Type B pancreatic cell (in vitro differentiated cells): ENCODE results near the gene COL5A3. TPM values are rescaled to one million over a fixed set of nuclear protein-coding genes. Genes with fewer than 3 reads are reported as not detected.
A peak's percentile ranks its signal among the peaks of the same experiment; 100 is the strongest.
"Not testable (repeated sequence)": the region's sequence is repeated elsewhere in the genome, so short reads cannot be mapped to it uniquely, and the experiment has no call there.

Source experiments
- DNase-seq: peaks from one replicate; pipeline ENCODE4 v3.0.0; 2021; ENCODE audit warnings: mixed read lengths; ENCODE audit not compliant: unreplicated experiment; ENCODE audit errors: extremely low spot score
- H3K27ac Mint-ChIP-seq: 2 replicates; pipeline ENCODE4 v1.8.0; 2021; ENCODE audit warnings: mild to moderate bottlenecking, mixed read lengths
- H3K27me3 Mint-ChIP-seq: 2 replicates; pipeline ENCODE4 v1.8.0; 2021; ENCODE audit warnings: mixed read lengths
- H3K36me3 Mint-ChIP-seq: 2 replicates; pipeline ENCODE4 v1.8.0; 2021; ENCODE audit warnings: mixed read lengths
- H3K4me1 Mint-ChIP-seq: one replicate; pipeline ENCODE4 v1.8.0; 2021; ENCODE audit warnings: mixed read lengths; ENCODE audit not compliant: unreplicated experiment
- H3K4me3 Mint-ChIP-seq: 2 replicates; pipeline ENCODE4 v1.8.0; 2021; ENCODE audit warnings: mild to moderate bottlenecking, mixed read lengths
- H3K9me3 Mint-ChIP-seq: 2 replicates; pipeline ENCODE4 v1.8.0; 2021; ENCODE audit warnings: mixed read lengths
- CTCF ChIP-seq: fragments of 200-600 bp; sonication (generic); conservative IDR thresholded peaks from 2 replicates; pipeline ENCODE4 v1.5.0; 2021; ENCODE audit warnings: antibody characterized with exemption, mild to moderate bottlenecking
- total RNA-seq: library from RNA; stranded (reverse); gene quantifications from 2 replicates; pipeline ENCODE4 v1.2.1, GENCODE V29; 2021; ENCODE audit warnings: low replicate concordance

Gene COL5A3
- total RNA-seq, 1 donor from 2014 or later = 6.2 TPM

DNA sequence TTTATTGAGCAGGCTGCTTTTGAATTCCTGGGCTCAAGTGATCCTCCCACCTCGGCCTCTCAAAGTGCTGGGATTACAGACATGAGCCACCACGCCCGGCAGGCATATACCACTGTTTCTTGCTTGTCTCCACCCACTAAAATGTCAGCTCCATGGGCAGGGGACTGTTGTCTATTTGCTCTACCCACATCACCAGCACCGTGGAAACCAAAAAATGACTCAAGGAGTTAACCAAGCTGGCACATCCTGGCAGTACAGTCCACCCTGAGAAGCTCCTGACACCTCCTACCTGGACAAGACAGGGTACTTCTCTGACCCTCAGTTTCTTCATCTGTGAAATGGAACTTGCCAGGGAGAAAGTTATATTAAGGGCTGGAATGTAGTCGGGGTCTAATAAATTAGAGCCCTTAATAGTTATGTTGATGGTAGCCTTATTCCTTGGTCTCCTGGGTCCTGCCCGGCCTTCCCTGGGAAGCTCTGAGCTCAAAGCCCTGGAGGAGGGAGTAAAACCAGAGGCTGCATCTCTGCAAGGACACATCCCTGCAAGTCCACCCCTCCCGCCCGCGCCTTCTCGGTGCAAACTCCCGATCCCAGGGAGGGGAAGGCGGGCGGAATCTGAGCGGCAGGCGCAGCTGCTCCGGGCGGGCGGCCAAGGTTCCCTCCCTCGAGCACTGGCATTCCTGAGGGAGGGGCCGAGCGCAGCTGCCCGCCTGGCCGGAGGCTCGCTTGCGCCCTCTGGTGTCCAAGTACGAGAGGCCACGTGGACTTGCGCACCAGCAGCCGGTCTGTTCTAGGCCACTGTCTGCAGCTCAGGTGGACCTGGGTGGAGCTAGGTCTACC, 17.1 kb upstream of the COL5A3 start:
- Mint-ChIP-seq H3K4me3 (no peak overlapping the region), H3K27ac (peak overlapping the region; percentile 33), H3K36me3 (no peaks in the 10 kb centered on the region)

GRCh38 chr19:10026744-10027143, 16.4 kb upstream of the COL5A3 start:
- Mint-ChIP-seq H3K27me3 (peaks cover 18% of the 10 kb centered on the region), H3K9me3 (no peaks in the 10 kb centered on the region), H3K27ac (peak overlapping the region; percentile 33), H3K4me1 (peaks cover 6% of the 10 kb centered on the region), H3K4me3 (no peak overlapping the region), H3K36me3 (no peaks in the 10 kb centered on the region)
- no peak for TF ChIP-seq CTCF
- DNase-seq = no peak

More for the DNA sequence above, 17.1 kb upstream of the COL5A3 start:
- peak; percentile 98 for TF ChIP-seq CTCF
- Mint-ChIP-seq H3K9me3 (no peaks in the 10 kb centered on the region), H3K27me3 (peaks cover 21% of the 10 kb centered on the region), H3K4me1 (peaks cover 6% of the 10 kb centered on the region)
- DNase-seq = peak; percentile 98

DNA sequence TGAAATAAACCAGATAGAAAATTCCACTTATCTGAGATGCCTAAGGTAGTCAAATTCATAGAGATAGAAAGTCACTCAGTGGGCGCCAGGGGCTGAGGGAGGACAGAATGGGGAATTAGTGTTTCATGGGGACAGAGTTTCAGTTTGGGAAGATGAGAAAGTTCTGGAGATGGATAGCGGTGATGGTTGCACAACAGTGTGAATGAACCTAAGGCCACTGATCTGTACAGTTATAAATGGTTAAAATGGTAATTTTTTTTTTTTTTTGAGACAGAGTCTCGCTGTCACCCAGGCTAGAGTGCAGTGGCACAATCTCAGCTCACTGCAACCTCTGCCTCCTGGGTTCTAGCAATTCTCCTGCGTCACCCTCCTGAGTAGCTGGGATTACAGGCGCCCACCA, 12.8 kb upstream of the COL5A3 start:
- not testable (repeated sequence) for H3K36me3 Mint-ChIP-seq, H3K27ac Mint-ChIP-seq, H3K4me3 Mint-ChIP-seq, DNase-seq, H3K9me3 Mint-ChIP-seq, H3K4me1 Mint-ChIP-seq
- peaks cover 29% of the 10 kb centered on the region for H3K27me3 Mint-ChIP-seq

- no peaks in the 10 kb centered on the region for H3K9me3 Mint-ChIP-seq
- no peak for DNase-seq
- no peak for TF ChIP-seq CTCF
- no peaks in the 10 kb centered on the region for H3K4me1 Mint-ChIP-seq
- no peaks in the 10 kb centered on the region for H3K36me3 Mint-ChIP-seq
- H3K27me3 Mint-ChIP-seq = peaks cover 26% of the 10 kb centered on the region
- no peak overlapping the region for H3K27ac Mint-ChIP-seq
- no peak overlapping the region for H3K4me3 Mint-ChIP-seq
These were observed 11.6 kb upstream of the COL5A3 start for GRCh38 chr19:10021863-10022262.

- Mint-ChIP-seq H3K4me3 (no peak overlapping the region), H3K9me3 (no peaks in the 10 kb centered on the region), H3K36me3 (no peaks in the 10 kb centered on the region), H3K27me3 (peaks cover 25% of the 10 kb centered on the region), H3K27ac (no peak overlapping the region), H3K4me1 (no peaks in the 10 kb centered on the region)
- DNase-seq = no peak
- TF ChIP-seq CTCF = no peak
These were observed 11.1 kb upstream of the COL5A3 start for GRCh38 chr19:10021446-10021845.

DNA sequence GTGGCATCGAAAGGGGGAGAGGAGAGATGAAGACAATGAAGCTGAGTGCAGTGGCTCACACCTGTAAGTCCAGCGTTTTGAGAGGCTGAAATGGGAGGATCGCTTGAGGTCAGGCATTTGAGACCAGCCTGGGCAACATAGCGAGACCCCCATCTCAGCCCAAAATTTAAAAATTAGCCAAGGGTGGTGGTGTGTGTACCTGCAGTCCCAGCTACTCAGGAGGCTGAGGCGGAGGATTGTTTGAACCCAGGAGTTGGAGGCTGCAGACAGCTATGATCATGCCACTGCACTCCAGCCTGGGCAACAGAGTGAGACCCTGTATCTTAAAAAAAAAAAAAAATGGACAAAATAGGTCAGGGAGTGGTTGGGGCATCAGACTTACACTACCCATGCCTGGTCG, 10.5 kb upstream of the COL5A3 start:
- Mint-ChIP-seq H3K4me3 (no peak overlapping the region), H3K9me3 (no peaks in the 10 kb centered on the region), H3K36me3 (no peaks in the 10 kb centered on the region), H3K27me3 (peaks cover 20% of the 10 kb centered on the region), H3K27ac (no peak overlapping the region), H3K4me1 (no peaks in the 10 kb centered on the region)
- TF ChIP-seq CTCF = no peak
- no peak for DNase-seq
